ENCODE measurements around the gene VSTM1. TPM values are rescaled to one million over a fixed set of nuclear protein-coding genes. Genes with fewer than 3 reads are reported as not detected.
"Not testable (repeated sequence)": the region's sequence is repeated elsewhere in the genome, so short reads cannot be mapped to it uniquely, and the experiment has no call there.

Gene VSTM1
- total RNA-seq, 2 donors from 2014 or later, result 1.6 TPM; not detected in 1

DNA sequence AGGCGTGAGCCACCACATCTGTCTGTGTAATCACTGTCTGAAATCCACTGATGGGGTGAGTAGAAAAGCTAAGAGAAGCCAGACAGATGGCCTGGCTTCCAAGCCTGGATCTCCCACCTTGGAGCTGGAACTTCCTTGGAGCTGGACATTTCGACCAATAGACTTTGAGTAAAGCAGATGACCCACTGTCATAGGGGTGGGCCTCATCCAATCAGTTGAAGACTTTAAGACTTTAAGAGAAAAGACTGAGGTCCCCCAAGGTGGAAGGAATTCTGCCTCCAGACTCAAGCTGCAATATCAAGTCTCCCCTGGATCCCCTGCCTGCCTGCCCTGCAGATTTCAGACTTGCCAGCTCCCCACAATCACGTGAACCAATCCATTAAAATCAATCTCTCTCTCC is 20.7 kb downstream of the VSTM1 start:
- 80% methylated on average over 3 of the region's 3 CpGs for WGBS
- H3K36me3 ChIP-seq, result no peaks in the 10 kb centered on the region
- no peaks in the 10 kb centered on the region for H3K4me1 ChIP-seq (replicated peaks)
- no peak for DNase-seq (ENCODE audit: low spot score)
- no peak for TF ChIP-seq POLR2AphosphoS5 (IDR thresholded peaks at IDR 0.05)
- TF ChIP-seq, protein P1, sequence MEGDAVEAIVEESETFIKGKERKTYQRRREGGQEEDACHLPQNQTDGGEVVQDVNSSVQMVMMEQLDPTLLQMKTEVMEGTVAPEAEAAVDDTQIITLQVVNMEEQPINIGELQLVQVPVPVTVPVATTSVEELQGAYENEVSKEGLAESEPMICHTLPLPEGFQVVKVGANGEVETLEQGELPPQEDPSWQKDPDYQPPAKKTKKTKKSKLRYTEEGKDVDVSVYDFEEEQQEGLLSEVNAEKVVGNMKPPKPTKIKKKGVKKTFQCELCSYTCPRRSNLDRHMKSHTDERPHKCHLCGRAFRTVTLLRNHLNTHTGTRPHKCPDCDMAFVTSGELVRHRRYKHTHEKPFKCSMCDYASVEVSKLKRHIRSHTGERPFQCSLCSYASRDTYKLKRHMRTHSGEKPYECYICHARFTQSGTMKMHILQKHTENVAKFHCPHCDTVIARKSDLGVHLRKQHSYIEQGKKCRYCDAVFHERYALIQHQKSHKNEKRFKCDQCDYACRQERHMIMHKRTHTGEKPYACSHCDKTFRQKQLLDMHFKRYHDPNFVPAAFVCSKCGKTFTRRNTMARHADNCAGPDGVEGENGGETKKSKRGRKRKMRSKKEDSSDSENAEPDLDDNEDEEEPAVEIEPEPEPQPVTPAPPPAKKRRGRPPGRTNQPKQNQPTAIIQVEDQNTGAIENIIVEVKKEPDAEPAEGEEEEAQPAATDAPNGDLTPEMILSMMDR (IDR thresholded peaks at IDR 0.05), result no peak
- TF ChIP-seq POLR2A (IDR thresholded peaks at IDR 0.05), result no peak
- intact Hi-C loops (cut with DNase I), result no loop called here
- no peaks in the 10 kb centered on the region for H3K9me3 ChIP-seq
- H3K4me3 ChIP-seq, result no peak overlapping the region
- H3K27me3 ChIP-seq (replicated peaks; ENCODE audit: insufficient read depth), result no peaks in the 10 kb centered on the region
- H3K27ac ChIP-seq, result no peak overlapping the region

DNA sequence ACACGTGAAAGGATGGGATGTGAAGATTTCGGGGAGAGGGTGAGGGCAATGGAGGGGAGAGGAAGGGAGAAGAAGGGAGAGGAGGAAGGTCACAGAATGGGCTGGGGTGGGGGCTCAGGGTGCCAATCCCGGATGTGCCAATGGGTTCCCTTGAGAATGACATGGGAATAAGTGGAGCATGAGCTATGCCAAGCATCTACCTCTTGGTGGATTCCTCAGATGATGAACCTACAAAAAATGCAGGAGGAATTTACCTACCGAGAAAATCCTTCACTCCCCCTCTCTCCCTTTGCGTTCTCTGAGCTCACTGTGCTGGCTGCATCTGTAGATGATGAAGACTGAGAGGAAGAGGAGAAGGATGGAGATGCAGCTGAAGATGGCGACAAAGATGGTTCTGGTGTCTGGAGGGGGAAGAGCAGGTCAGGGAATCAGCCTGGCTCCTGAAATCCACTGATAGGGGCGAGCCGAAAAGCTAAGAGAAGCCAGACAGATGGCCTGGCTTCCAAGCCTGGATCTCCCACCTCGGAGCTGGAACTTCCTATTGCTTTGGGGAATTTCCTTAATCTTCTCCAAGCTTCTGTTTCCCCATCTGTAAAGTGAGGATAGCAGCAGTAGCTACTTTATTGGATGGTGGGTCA is 21.6 kb downstream of the VSTM1 start:
- Histone ChIP-seq H3K36me3 (no peaks in the 10 kb centered on the region), H3K9me3 (no peaks in the 10 kb centered on the region), H3K27ac (no peak overlapping the region), H3K4me1 (replicated peaks) (no peaks in the 10 kb centered on the region), H3K4me3 (no peak overlapping the region), H3K27me3 (replicated peaks; ENCODE audit: insufficient read depth) (no peaks in the 10 kb centered on the region)
- no peak for DNase-seq (ENCODE audit: low spot score)
- intact Hi-C loops (cut with DNase I), result no loop called here
- TF ChIP-seq POLR2AphosphoS5 (IDR thresholded peaks at IDR 0.05) (no peak), POLR2A (IDR thresholded peaks at IDR 0.05) (no peak)
- TF ChIP-seq, protein P1 (IDR thresholded peaks at IDR 0.05), result no peak
- 67% methylated on average over 9 of the region's 9 CpGs for WGBS

DNA sequence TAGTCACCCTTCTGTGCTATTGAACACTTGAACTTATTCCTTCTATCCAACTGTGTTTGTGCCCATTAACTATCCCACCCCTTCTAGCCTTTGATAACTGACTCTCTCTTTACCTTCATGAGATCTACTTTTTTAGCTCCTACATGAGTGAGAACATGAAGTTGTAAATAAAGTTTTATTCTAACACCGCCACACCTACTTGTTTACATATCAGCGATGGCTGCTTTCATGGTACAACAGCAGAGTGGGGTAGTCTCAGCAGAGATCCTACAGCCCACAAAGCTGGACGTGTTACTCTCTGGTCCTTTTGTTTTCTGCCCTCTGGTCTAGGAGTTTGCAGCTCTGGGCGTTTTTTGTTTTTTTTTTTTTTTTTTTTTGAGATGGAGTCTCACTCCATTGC is 23.7 kb downstream of the VSTM1 start:
- Histone ChIP-seq H3K27me3 (replicated peaks; ENCODE audit: insufficient read depth) (no peaks in the 10 kb centered on the region), H3K4me1 (replicated peaks) (no peaks in the 10 kb centered on the region), H3K4me3 (no peak overlapping the region), H3K27ac (no peak overlapping the region), H3K36me3 (no peaks in the 10 kb centered on the region), H3K9me3 (no peaks in the 10 kb centered on the region)
- TF ChIP-seq POLR2A (IDR thresholded peaks at IDR 0.05) (no peak), POLR2AphosphoS5 (IDR thresholded peaks at IDR 0.05) (no peak)
- TF ChIP-seq, protein P1 (IDR thresholded peaks at IDR 0.05), result no peak
- intact Hi-C loops (cut with DNase I), result no loop called here
- WGBS, result 81% methylated on average over 4 of the region's 4 CpGs
- DNase-seq (ENCODE audit: low spot score), result no peak

DNA sequence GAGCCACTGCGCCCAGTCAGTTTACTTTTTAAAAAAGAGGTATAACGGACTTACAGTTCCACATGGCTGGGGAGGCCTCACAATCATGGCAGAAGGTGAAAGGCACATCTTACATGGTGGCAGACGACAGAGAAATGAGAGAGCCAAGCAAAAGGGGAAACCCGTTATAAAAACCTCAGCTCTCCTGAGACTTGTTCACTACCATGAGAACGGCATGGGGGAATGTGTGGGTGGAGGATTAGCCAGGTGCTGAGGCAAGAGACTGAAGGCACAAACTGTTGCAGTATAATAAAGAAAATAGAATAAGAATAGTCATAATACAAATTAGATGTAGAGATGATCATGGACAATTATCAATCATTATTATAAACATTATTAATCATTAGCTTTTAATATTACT is 27.2 kb downstream of the VSTM1 start:
- H3K4me3 ChIP-seq; DNase-seq (ENCODE audit: low spot score); H3K27me3 ChIP-seq (replicated peaks; ENCODE audit: insufficient read depth); intact Hi-C loops (cut with DNase I); H3K4me1 ChIP-seq (replicated peaks); H3K27ac ChIP-seq; H3K9me3 ChIP-seq; H3K36me3 ChIP-seq: not testable (repeated sequence)
- 79% methylated on average over 5 of the region's 5 CpGs for WGBS

DNA sequence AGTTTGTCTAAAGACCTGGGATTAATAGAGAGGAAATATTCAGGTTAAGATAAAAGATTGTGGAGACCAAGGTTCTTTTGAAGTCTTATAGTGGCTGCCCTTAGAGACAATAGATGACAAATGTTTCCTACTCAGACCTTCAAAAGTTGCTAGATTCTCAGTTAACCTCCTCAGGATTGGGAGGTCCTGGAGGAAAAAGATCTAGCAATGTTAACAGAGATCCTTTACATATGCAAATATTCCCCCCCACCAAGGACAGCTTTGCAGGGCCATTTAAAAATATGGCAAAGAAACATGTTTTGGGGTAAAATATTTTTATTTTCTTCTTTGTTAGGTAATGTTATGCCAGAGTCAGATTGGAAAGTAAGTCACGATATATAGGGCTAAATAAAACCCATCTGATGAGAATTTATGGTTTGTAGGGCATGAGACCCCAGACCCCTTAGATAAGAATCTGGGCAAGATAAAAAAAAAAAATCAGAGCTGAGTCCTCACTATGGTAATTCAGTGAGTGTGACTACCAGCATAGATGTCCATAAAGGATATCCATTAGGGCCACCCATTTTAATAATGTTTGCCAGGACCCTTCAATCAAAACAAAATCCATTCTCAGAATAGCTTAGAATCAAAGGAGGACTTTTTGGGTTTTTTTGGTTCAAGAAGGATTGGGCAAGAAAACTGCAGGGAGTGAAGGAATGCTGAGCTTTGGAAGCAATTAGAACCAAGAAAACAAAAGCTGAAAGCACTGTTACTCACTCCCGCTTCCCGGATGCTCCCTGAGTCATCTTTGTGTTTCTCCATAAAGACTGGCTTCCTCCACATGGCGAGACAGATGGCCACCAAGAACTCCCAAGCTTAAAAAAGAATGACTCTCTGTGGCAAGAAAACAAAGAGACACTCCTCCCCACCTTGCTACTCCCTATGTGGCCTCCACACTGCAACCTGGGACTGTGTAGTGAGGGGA is 28.2 kb downstream of the VSTM1 start:
- no peaks in the 10 kb centered on the region for H3K9me3 ChIP-seq
- WGBS, result 55% methylated on average over 4 of the region's 4 CpGs
- TF ChIP-seq, protein P1 (IDR thresholded peaks at IDR 0.05), result no peak
- TF ChIP-seq POLR2A (IDR thresholded peaks at IDR 0.05) (no peak), POLR2AphosphoS5 (IDR thresholded peaks at IDR 0.05) (no peak)
- no peak for DNase-seq (ENCODE audit: low spot score)
- H3K27me3 ChIP-seq (replicated peaks; ENCODE audit: insufficient read depth), result peaks cover 2% of the 10 kb centered on the region
- H3K27ac ChIP-seq, result no peak overlapping the region
- no peaks in the 10 kb centered on the region for H3K4me1 ChIP-seq (replicated peaks)
- no peak overlapping the region for H3K4me3 ChIP-seq
- intact Hi-C loops (cut with DNase I), result no loop called here
- no peaks in the 10 kb centered on the region for H3K36me3 ChIP-seq

Data from prostate gland (tissue), 2 donors.